HepG2 (cell line): ENCODE results near the gene TMEM214. TPM values are rescaled to one million over a fixed set of nuclear protein-coding genes. Genes with fewer than 3 reads are reported as not detected.

ENCODE experiments used
- FOXP1 ChIP-seq, 2 experiments: fragments of 450-650 bp in 1 of 2; IDR thresholded peaks; 2 replicates each; pipeline ENCODE4 v1.6.1; 2017 to 2018; ENCODE audit warnings: antibody characterized with exemption in 1 of 2
- HOXA7 ChIP-seq: sonication (generic); formaldehyde crosslinking; IDR thresholded peaks from 2 replicates; pipeline ENCODE4 v1.8.1; 2022; ENCODE audit warnings: mild to moderate bottlenecking, missing genetic modification reagents, moderate library complexity
- KAT8 ChIP-seq: IDR thresholded peaks from 2 replicates; pipeline ENCODE4 v1.6.1; 2016; ENCODE audit warnings: missing genetic modification reagents, missing compliant biosample characterization
- MEF2D ChIP-seq: sonication (generic); formaldehyde crosslinking; IDR thresholded peaks from 2 replicates; pipeline ENCODE4 v1.5.1; 2020; ENCODE audit warnings: mild to moderate bottlenecking, missing genetic modification reagents
- MXD4 ChIP-seq: IDR thresholded peaks from 2 replicates; pipeline ENCODE4 v1.6.1; 2016; ENCODE audit warnings: mild to moderate bottlenecking, missing biosample characterization, missing genetic modification reagents
- NFYB ChIP-seq: sonication (generic); formaldehyde crosslinking; IDR thresholded peaks from 2 replicates; pipeline ENCODE4 v1.4.0; 2020; ENCODE audit warnings: missing genetic modification reagents
- RFX3 ChIP-seq: IDR thresholded peaks from 2 replicates; pipeline ENCODE4 v1.6.1; 2016; ENCODE audit warnings: missing biosample characterization, missing genetic modification reagents
- SAFB2 ChIP-seq: sonication (generic); formaldehyde crosslinking; IDR thresholded peaks from 2 replicates; pipeline ENCODE4 v1.5.1; 2020; ENCODE audit warnings: missing genetic modification reagents, low read depth, mild to moderate bottlenecking, borderline replicate concordance
- SNRNP70 ChIP-seq: fragments of 200-400 bp; formaldehyde crosslinking; IDR thresholded peaks from 2 replicates; pipeline ENCODE4 v1.6.1; 2017; ENCODE audit warnings: mild to moderate bottlenecking, low read depth, low read length, moderate library complexity
- ZEB1 ChIP-seq: IDR thresholded peaks from 2 replicates; pipeline ENCODE4 v1.6.1; 2012; ENCODE audit warnings: mild to moderate bottlenecking, low read depth, inconsistent platforms; ENCODE audit not compliant: insufficient replicate concordance
- ZNF484 ChIP-seq: sonication (generic); formaldehyde crosslinking; IDR thresholded peaks from 2 replicates; pipeline ENCODE4 v1.5.1; 2020; ENCODE audit warnings: mild to moderate bottlenecking, low read depth, missing genetic modification reagents, borderline replicate concordance
- ZNF598 ChIP-seq: sonication (generic); formaldehyde crosslinking; IDR thresholded peaks from 2 replicates; pipeline ENCODE4 v1.5.1; 2020; ENCODE audit warnings: mild to moderate bottlenecking, missing genetic modification reagents, borderline replicate concordance
- polyA plus RNA-seq, 8 experiments: library from polyadenylated mRNA; depleted of rRNA in 3 of 8; stranded (reverse) in 7 of 8; unstranded in 1 of 8; fragments of >200 nt; fragmentation: Illumina TruSeq in 4 of 8; extraction: Trizol in 4 of 8; gene quantifications; 2 replicates each; pipeline versions ENCODE4 v1.2.1 to v1.2.3, GENCODE V29; 2011 to 2016; ENCODE audit warnings: low read depth in 4 of 8, missing spikeins in 1 of 8, mixed read lengths in 1 of 8; ENCODE audit not compliant: insufficient read depth in 1 of 8
- total RNA-seq, 5 experiments: library from RNA; depleted of rRNA; stranded (reverse); fragments of >200 nt; fragmentation: Illumina TruSeq; extraction: Trizol; gene quantifications; 2 replicates each; pipeline ENCODE4 v1.2.3, GENCODE V29; 2016; ENCODE audit warnings: low read depth in 1 of 5
- TF ChIP-seq, protein P1 (sequence below): sonication (generic); formaldehyde crosslinking; IDR thresholded peaks from 2 replicates; pipeline ENCODE4 v1.8.1; 2023; ENCODE audit warnings: mild to moderate bottlenecking, inconsistent platforms, moderate library complexity, missing genetic modification reagents, borderline replicate concordance
- TF ChIP-seq, protein P2 (sequence below): sonication (generic); formaldehyde crosslinking; conservative IDR thresholded peaks from 2 replicates; pipeline ENCODE4 v1.4.0; 2020; ENCODE audit warnings: missing genetic modification reagents
- TF ChIP-seq, protein P3 (sequence below): sonication (generic); formaldehyde crosslinking; IDR thresholded peaks from 2 replicates; pipeline ENCODE4 v1.8.1; 2023; ENCODE audit warnings: mild to moderate bottlenecking, missing genetic modification reagents
- TF ChIP-seq, protein P4 (sequence below): sonication (generic); formaldehyde crosslinking; conservative IDR thresholded peaks from 2 replicates; pipeline ENCODE4 v1.8.0; 2022; ENCODE audit warnings: mild to moderate bottlenecking, moderate library complexity, missing genetic modification reagents
- TF ChIP-seq, protein P5 (sequence below): sonication (generic); formaldehyde crosslinking; conservative IDR thresholded peaks from 2 replicates; pipeline ENCODE4 v1.8.0; 2022; ENCODE audit warnings: low read depth, missing genetic modification reagents

Gene TMEM214
- total and polyA plus RNA-seq, 2 of the 13 experiments (the other 11 are each of a cell fraction or from before 2014, with no cell fraction given), result 58.3 to 132 TPM

DNA sequence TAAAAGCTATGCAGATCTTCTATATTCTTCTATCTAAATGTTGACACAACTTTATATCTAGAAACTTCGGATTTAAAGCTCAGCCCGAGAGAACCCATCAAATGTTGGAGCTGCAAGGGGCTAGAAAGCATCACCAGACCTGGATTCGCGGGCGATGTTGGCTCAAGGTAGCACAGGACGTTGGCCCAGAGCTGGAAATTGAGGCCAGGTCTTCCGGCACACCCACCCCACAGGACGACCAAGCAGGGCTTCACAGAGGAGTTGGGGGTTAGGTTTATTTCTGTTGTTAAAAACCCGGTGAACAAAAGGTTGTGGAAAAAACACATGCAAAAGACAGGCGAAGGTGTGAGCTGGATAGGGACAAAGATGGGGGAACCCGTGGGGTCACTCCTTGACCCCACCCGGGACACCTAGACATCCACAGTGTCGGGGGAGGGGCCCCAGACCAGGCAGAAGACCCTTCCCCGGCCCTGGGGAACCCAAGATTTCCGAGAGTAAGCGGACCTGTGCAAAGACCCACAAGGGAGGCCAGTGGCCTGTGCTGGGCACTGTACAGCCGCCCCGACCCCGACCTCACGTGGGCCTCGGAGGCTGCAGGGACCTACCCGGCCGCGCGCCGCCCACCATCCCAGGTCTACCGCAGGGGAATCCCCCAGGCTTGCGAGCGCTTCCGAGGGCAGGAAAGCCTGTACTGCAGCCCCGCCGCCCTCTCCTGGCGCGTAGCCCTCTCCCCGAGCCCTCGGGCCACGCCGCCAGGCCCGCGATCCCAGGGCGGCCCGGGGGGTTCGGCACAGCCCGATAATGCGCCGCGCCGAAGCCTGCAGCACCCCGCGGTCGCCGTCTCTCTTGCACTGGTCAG lies 16.9 kb downstream of the TMEM214 start (continued):
- TF ChIP-seq ZEB1 (no peak), HOXA7 (peak; percentile 67; the same call in 1 of the 2 replicates), FOXP1 (IDR thresholded peaks at IDR 0.05) (no peak), FOXP1 (CRISPR knock-in tag; IDR thresholded peaks at IDR 0.05) (no peak; the same call in 1 of the 2 replicates), RFX3 (CRISPR knock-in tag) (no peak), ZNF598 (CRISPR knock-in tag) (no peak), SAFB2 (CRISPR knock-in tag) (0 out of 2 replicates have a peak, but pooled peaks have one; percentile 20), NFYB (CRISPR knock-in tag) (no peak), KAT8 (CRISPR knock-in tag) (no peak), SNRNP70 (no peak), ZNF484 (CRISPR knock-in tag) (no peak), MXD4 (CRISPR knock-in tag) (peak; percentile 6; the same call in 1 of the 2 replicates), MEF2D (CRISPR knock-in tag) (no peak)
- TF ChIP-seq, protein P1, sequence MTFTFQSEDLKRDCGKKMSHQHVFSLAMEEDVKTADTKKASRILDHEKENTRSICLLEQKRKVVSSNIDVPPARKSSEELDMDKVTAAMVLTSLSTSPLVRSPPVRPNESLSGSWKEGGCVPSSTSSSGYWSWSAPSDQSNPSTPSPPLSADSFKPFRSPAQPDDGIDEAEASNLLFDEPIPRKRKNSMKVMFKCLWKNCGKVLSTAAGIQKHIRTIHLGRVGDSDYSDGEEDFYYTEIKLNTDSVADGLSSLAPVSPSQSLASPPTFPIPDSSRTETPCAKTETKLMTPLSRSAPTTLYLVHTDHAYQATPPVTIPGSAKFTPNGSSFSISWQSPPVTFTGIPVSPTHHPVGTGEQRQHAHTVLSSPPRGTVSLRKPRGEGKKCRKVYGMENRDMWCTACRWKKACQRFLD (CRISPR knock-in tag), result no peak; the same call in 1 of the 2 replicates
- TF ChIP-seq, protein P2, sequence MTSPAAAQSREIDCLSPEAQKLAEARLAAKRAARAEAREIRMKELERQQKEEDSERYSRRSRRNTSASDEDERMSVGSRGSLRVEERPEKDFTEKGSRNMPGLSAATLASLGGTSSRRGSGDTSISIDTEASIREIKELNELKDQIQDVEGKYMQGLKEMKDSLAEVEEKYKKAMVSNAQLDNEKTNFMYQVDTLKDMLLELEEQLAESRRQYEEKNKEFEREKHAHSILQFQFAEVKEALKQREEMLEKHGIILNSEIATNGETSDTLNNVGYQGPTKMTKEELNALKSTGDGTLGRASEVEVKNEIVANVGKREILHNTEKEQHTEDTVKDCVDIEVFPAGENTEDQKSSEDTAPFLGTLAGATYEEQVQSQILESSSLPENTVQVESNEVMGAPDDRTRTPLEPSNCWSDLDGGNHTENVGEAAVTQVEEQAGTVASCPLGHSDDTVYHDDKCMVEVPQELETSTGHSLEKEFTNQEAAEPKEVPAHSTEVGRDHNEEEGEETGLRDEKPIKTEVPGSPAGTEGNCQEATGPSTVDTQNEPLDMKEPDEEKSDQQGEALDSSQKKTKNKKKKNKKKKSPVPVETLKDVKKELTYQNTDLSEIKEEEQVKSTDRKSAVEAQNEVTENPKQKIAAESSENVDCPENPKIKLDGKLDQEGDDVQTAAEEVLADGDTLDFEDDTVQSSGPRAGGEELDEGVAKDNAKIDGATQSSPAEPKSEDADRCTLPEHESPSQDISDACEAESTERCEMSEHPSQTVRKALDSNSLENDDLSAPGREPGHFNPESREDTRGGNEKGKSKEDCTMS (CRISPR knock-in tag), result no peak
- TF ChIP-seq, protein P3, sequence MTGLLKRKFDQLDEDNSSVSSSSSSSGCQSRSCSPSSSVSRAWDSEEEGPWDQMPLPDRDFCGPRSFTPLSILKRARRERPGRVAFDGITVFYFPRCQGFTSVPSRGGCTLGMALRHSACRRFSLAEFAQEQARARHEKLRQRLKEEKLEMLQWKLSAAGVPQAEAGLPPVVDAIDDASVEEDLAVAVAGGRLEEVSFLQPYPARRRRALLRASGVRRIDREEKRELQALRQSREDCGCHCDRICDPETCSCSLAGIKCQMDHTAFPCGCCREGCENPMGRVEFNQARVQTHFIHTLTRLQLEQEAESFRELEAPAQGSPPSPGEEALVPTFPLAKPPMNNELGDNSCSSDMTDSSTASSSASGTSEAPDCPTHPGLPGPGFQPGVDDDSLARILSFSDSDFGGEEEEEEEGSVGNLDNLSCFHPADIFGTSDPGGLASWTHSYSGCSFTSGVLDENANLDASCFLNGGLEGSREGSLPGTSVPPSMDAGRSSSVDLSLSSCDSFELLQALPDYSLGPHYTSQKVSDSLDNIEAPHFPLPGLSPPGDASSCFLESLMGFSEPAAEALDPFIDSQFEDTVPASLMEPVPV (CRISPR knock-in tag), result no peak
- TF ChIP-seq, protein P4, sequence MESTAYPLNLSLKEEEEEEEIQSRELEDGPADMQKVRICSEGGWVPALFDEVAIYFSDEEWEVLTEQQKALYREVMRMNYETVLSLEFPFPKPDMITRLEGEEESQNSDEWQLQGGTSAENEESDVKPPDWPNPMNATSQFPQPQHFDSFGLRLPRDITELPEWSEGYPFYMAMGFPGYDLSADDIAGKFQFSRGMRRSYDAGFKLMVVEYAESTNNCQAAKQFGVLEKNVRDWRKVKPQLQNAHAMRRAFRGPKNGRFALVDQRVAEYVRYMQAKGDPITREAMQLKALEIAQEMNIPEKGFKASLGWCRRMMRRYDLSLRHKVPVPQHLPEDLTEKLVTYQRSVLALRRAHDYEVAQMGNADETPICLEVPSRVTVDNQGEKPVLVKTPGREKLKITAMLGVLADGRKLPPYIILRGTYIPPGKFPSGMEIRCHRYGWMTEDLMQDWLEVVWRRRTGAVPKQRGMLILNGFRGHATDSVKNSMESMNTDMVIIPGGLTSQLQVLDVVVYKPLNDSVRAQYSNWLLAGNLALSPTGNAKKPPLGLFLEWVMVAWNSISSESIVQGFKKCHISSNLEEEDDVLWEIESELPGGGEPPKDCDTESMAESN, result peak; percentile 65
- TF ChIP-seq, protein P5, sequence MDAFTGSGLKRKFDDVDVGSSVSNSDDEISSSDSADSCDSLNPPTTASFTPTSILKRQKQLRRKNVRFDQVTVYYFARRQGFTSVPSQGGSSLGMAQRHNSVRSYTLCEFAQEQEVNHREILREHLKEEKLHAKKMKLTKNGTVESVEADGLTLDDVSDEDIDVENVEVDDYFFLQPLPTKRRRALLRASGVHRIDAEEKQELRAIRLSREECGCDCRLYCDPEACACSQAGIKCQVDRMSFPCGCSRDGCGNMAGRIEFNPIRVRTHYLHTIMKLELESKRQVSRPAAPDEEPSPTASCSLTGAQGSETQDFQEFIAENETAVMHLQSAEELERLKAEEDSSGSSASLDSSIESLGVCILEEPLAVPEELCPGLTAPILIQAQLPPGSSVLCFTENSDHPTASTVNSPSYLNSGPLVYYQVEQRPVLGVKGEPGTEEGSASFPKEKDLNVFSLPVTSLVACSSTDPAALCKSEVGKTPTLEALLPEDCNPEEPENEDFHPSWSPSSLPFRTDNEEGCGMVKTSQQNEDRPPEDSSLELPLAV (CRISPR knock-in tag), result 0 out of 2 replicates have a peak, but pooled peaks have one; percentile 9
